HG03457 (cell line): ENCODE data around the gene UNC13A.

Experiments
- ATAC-seq: cut with Tn5 transposase; IDR thresholded peaks from one replicate; pipeline ENCODE4 v1.9.1; 2021; ENCODE audit warnings: moderate number of reproducible peaks; ENCODE audit not compliant: unreplicated experiment

Gene UNC13A

GRCh38 chr19:17673937-17674799 is 14.0 kb downstream of the UNC13A start:
- ATAC-seq = no peak

GRCh38 chr19:17671906-17672305 is 16.2 kb downstream of the UNC13A start:
- ATAC-seq = no peak

- no peak for ATAC-seq
These were observed 18.7 kb downstream of the UNC13A start for GRCh38 chr19:17669419-17669818.

GRCh38 chr19:17665058-17665457 is 23.1 kb downstream of the UNC13A start:
- no peak for ATAC-seq

- no peak for ATAC-seq
These were observed 28.2 kb downstream of the UNC13A start for GRCh38 chr19:17659996-17660395.

GRCh38 chr19:17658666-17659065 is 29.5 kb downstream of the UNC13A start:
- ATAC-seq = no peak

GRCh38 chr19:17658240-17658639 is 29.9 kb downstream of the UNC13A start:
- no peak for ATAC-seq

- ATAC-seq = no peak
These were observed 31.2 kb downstream of the UNC13A start for GRCh38 chr19:17656970-17657369.

GRCh38 chr19:17655751-17656472 is 32.2 kb downstream of the UNC13A start:
- no peak for ATAC-seq

- no peak for ATAC-seq
These were observed 33.2 kb downstream of the UNC13A start for GRCh38 chr19:17654993-17655392.

GRCh38 chr19:17652627-17653026 is 35.5 kb downstream of the UNC13A start:
- ATAC-seq = no peak

GRCh38 chr19:17648786-17649185 is 39.4 kb downstream of the UNC13A start:
- no peak for ATAC-seq

- no peak for ATAC-seq
These were observed 40.0 kb downstream of the UNC13A start for GRCh38 chr19:17648097-17648660.

GRCh38 chr19:17647071-17648020 is 40.8 kb downstream of the UNC13A start:
- no peak for ATAC-seq

GRCh38 chr19:17646441-17646840 is 41.7 kb downstream of the UNC13A start:
- no peak for ATAC-seq

- ATAC-seq = no peak
These were observed 42.7 kb downstream of the UNC13A start for GRCh38 chr19:17645339-17645963.

- ATAC-seq = no peak
These were observed 45.5 kb downstream of the UNC13A start for GRCh38 chr19:17642656-17643055.

- no peak for ATAC-seq
These were observed 46.3 kb downstream of the UNC13A start for GRCh38 chr19:17641846-17642245.

- ATAC-seq = no peak
These were observed 47.0 kb downstream of the UNC13A start for GRCh38 chr19:17641181-17641580.

- ATAC-seq = no peak
These were observed 54.5 kb downstream of the UNC13A start for GRCh38 chr19:17633700-17634099.
